T-helper 2 cell (primary cell): ENCODE results near the gene DPH2.

Source experiments
- DNase-seq, 5 experiments: peaks; one replicate each; pipeline versions ENCODE4 v3.0.0 to v3.0.0-alpha.2; 2012 to 2022

DPH2 gene

DNA sequence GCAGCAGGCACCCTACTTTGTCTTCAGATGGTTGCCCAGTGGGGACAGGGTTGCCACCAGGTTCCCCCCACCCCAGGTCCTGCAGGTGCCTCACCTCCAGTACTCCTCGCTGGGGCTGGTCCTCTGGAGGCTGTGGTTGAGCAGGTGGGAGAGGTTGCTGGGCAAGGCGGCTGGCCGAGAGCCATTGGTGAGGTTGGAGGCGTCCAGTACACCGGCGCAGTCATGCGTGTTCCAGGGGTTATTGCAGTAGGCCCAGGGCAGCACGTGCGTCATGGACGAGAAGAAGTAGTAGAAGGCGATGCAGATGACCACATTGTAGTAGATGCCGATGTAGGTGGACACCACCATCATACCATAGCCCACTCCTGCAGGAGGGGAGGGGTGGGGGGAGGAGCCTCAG, 38.4 kb downstream of the DPH2 start:
- no peak for DNase-seq

DNA sequence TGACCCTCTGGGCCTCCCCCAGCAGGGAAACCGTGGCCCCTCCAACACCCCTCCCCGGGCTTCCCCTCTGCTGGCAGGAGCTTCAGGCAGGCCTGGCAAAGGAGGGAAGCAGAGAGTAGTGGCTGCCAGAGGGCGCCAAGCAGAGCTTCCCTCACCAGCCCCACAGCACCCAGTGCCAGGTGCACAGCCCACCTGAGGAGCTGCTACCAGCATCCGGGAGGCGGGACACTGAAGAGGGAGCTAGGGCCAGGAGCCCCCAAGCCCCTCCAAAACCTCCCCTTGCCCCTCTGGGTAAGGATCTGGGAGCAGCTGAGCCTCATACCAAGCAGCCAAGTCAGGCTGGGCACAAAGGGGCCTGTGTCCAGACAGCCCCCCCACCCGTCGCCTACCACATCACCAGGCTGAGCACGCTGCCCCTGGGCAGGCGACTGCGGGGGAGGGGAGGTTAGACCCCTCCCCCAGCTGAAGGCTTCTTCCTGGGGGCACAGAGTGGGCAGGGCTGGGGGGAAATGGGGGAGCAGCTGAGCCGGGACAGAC, 41.2 kb downstream of the DPH2 start:
- DNase-seq, result no peak

DNA sequence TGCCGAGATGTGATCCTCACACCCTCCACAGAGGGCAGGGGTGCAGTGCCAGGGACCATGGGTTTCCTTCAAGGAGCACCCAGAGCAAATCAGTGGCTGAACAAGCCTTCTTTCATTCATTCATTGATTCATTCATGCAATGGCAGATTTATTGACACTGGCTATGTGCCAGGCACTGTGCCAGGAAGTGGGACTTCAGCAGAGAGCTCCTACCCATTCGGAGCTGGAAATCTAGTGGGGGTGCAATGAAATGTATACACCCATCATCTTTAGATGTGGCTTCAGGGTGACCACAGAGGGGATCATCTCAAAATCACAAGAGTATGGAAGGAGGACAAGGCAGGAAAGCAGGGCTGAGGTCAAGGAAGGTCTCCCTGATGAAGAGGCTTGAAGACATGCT, 42.6 kb downstream of the DPH2 start:
- no peak for DNase-seq

DNA sequence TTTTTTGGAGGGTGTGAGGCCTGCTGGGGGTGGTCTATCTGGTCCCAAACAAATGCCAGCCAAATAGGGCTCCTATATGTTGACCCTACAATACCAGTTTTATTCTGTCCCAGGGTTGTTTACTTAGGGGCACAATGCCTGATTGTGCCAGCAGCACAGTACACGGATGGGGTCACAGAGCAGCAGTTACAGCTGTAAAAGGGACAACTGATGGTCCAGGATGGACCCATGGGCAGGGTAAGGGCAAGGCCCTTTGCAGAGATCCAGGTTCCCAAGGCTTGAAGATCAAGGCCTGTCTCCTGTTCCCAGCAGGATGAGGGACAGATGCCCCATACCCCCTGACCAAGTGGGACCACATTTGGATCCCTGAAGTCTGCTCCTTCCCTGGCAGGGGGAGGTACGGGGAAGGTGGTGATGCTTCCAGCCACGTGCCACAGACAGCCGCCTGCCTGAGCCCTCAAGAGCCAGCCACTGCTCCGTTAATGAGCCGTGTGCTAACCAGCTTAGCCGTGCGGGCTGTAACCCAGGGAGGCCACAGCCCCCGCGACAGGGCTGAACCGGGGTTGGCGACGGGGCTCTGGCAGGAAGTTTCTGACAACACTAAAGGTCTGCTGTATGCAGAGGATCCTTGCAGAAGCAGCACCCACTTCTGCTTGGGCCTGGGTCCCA, 43.3 kb downstream of the DPH2 start:
- no peak for DNase-seq

DNA sequence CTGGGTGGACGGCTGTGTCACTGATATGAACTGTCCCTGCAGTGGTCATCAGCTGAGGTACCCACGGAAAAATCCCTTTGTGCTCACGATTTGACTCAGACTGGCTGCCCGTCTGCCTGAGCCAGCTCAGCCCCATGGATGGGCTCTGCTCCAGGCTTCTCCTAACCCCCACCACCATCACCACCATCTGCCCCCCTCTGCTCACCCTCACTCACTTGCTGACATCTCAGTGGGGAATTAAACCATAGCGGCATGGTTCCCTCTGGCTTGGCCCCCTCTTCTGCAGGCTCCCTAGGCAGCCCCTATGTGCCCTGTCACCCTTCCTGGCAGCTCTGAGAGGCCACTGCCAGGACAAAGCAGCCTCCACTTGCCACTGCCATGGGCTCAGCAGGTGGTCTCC, 44.1 kb downstream of the DPH2 start:
- DNase-seq, result no peak

DNA sequence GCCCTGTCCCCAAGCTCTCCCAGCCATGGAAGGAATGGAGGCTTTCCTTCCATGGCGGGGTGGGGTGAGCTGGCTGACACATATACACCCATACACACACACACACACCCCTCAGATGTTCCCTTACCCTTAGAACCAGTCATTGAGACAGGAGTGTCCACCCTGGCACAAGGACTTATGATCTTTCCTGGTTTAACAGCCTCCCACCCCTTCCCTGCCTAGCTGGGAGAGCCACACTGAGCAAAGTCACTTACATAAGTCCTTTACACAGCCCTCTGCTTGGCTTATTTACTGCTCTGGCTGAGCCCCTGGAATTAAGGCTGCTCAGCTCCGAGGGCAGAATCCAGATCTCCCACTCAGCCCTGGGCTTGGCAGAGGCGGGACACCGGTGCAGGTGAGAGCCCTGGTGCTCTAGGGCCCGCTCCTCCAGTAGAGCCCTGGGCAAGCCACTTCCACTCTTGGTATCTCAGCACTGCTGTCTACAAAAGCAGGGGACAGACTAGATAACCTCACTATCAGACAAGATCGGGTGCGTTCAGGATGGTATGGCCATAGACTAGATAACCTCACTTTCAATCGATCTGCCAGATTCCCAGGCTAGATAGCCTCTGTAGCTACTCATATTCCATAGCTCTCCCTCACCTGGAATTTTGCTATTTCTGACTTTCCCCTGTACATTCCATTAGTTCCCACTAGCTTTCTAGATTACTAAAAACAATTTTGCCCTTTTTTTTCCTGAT, 44.7 kb downstream of the DPH2 start:
- DNase-seq, result no peak

DNA sequence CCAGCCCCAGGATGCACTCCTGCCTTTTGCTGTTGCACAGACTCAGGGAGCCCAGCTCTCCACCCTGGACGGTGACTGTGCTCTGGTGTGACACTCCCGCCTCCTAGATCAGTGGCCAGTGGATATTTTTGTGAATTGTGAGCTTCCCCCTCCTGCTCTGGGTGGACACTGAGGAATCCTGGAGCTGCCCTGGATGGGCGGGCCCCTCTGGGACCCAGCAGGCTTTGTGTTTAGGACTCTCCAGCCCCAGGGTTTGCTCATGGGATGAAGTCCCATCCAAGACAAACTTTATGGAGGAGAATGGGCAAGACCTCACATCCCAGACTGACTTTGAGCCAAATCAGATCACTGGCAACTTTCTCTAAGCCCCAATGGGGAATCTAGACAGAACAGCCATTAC, 45.4 kb downstream of the DPH2 start:
- DNase-seq, result no peak

DNA sequence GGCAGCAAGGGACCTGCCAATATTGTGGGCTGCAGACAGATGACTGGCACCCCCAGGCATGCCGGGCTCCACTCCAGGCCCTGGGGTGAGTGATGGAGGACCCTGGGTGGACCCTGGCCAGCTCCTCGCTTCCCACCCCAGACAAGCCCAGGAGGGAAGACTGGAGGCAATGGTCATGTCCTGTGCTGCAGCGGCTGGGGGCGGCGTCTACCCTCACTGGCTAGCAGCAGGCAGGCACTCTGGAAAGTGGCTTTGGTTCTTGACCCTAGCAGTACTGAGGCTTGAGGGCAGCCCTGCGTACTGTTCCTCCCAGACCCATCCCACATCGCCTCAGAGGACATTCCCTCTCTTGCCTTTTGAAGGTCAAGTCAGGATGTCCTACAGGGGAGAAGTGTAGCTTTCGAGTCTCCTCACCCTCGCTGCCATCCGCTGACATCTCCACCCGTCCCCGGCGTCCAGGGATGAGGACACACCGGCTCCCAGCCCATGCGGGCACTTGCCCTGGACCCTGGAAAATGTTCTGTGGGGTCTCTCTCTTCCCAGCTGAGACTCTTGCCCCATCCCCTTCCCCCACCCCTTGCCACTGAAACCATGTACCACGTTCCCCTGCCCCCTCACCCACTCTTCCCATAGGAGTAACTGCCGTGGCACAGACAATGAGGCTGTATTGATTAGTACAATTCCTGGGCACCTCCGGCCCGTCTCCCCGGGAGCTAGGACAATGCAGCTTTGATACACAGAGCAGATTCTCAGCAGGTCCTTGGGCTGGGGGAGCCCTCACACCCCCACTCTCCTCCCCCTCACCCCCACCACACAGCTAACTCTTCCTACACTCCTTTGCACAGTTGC, 46.5 kb downstream of the DPH2 start:
- no peak for DNase-seq

DNA sequence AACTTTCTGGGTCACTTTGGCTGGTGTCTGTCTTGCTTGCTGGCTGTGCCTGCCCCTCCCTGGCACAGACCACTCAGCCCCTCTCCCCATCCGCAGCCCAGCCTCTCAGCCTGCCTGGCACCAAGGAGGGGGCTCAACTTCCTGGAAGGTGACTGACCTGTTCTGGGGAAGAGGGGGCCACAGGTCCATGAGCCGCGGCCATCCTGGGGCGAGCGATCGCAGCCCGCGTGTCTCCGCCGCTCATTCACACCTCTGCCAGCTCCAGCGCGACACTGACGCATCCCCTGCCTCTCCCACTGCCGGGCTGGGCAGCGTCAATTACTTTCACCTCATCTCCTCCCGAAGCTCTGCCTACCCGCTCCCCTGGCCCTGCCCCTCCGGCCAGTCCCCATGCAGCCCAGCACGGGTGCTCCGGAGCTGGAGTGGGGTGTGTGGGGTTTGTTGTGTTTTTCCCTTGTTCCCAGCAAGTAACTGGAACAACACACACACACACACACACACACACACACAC, 47.1 kb downstream of the DPH2 start:
- DNase-seq, result no peak

DNA sequence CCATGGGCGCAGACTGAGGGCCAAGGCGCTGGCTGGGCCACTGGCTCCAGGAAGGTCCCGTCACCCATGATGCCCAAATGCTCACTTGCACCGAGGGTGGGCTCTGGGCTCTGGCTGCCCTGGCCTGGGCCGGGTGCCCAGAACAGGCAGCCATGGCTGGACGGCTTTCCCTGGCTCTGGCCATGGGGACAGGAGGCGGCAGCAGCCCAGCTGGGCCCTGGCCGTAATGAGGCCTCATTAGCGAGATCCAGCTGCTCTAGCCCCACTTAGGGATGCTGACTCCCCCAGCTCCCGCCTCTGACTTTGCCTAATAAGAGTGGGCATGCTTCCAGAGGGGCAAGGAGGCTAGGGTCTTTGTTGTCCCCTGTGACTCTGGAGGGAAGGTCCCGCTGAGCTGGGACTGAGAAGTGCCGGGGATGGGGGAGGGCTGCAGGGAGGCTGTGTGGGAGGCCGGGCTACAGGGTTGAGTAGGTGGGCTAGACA, 49.7 kb downstream of the DPH2 start:
- no peak for DNase-seq

DNA sequence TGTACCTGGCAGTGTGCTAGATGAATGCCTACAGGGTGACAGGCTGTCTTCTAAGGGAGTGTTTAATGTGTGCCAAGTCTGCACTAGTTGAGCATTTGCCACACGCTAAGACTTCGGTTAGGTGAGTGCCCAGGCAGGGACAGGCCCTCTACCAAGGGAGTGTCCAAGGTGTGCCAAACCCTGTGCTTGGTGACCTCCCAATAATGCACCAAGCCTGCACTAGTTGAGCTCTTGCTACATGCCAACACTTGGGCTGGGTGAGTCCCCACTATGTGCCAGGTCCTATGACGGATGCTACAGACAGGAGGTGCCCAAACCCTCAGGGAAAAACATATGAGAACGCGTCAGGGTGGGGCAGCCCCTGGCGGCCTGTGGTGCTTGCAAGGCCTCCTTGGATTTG, 50.7 kb downstream of the DPH2 start:
- DNase-seq, result no peak

DNA sequence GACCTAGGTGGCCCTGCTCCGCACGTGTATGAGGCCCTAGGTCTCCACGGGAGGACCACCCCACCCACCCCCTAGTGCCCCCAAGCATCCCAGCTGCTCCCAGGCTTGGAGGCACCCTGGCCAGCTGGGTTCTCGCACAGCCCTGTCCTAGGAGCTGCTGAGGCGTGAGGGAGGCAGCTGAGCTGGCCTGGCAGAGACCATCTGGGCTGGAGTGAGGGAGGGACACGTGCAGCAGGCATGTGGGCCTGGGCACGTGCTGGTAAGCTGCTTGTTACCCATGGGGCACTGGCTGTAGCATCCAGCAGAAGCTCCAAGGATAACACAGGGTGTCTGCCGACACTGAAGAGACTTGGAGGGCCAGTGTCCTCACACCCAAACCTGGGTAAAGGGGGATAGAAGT, 51.3 kb downstream of the DPH2 start:
- no peak for DNase-seq

DNA sequence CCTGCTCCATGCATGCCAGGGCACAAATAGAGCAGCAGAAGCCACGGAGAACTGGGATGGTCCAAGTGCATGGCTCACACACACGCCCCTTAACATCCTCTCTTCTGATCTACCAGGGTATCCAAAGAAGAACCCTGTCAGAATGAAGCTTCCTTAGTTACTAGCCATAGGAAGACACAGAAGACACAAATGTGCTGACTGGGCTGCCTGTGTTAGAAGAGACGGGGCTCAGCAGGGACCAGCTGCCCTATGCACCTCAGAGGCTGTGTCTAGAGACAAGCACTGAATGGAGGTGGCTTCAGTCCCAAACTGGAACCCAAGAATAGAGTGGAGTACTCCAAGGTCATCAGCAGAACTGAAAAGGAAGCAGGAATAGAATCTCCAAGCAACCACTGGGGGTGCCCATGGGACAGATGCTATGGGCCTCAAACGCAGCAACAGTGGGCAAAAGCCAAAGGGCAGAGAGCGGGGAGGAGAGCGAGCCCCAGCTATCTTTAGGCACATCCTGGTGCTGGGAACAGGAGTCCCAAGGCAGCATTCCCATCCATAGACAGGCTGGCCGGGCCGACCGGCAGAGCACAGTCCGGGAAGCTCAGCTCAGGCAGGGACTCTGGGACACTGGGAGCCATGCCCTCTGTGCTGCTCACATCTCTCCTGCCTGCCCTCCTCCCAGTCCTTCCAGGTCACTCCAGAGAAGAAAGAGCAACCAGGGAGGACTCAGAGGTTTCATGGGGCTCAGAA, 51.9 kb downstream of the DPH2 start:
- no peak for DNase-seq
